LHCN-M2 (cell line): ENCODE measurements around the gene HBS1L. TPM values are rescaled to one million over a fixed set of nuclear protein-coding genes. Genes with fewer than 3 reads are reported as not detected.

Experiments used
- DNase-seq: peaks from one replicate; pipeline ENCODE4 v3.0.0-alpha.2; 2012; ENCODE audit warnings: low read depth
- total RNA-seq: library from RNA; depleted of rRNA; stranded (reverse); fragments of >200 nt; gene quantifications from 2 replicates; pipeline ENCODE4 v1.2.3, GENCODE V29; 2014

HBS1L gene
- total RNA-seq, 1 experiment from 2014 or later: 125 TPM

GRCh38 chr6:135002229-135002844 lies 52.3 kb downstream of the HBS1L start:
- peak; percentile 9 for DNase-seq

GRCh38 chr6:134999107-134999506 lies 55.5 kb downstream of the HBS1L start:
- DNase-seq: no peak

GRCh38 chr6:134997133-134997995 lies 57.3 kb downstream of the HBS1L start:
- DNase-seq: no peak

GRCh38 chr6:134995536-134995935 lies 59.1 kb downstream of the HBS1L start:
- no peak for DNase-seq

- DNase-seq: no peak
Observed at GRCh38 chr6:134994431-134994830, 60.2 kb downstream of the HBS1L start.

GRCh38 chr6:134992155-134992554 lies 62.5 kb downstream of the HBS1L start:
- no peak for DNase-seq

GRCh38 chr6:134990262-134990661 lies 64.4 kb downstream of the HBS1L start:
- DNase-seq: no peak

- DNase-seq: peak; percentile 58
Observed at GRCh38 chr6:134984821-134985220, 69.8 kb downstream of the HBS1L start.

GRCh38 chr6:134983823-134984222 lies 70.8 kb downstream of the HBS1L start:
- DNase-seq: no peak

- no peak for DNase-seq
Observed at GRCh38 chr6:134982161-134982560, 72.5 kb downstream of the HBS1L start.

- no peak for DNase-seq
Observed at GRCh38 chr6:134980846-134981245, 73.8 kb downstream of the HBS1L start.

- DNase-seq: no peak
Observed at GRCh38 chr6:134979142-134979541, 75.5 kb downstream of the HBS1L start.

- DNase-seq: no peak
Observed at GRCh38 chr6:134974370-134974769, 80.3 kb downstream of the HBS1L start.

- no peak for DNase-seq
Observed at GRCh38 chr6:134967711-134968110, 86.9 kb downstream of the HBS1L start.

GRCh38 chr6:134964451-134965203 lies 90.0 kb downstream of the HBS1L start:
- DNase-seq: no peak

GRCh38 chr6:134962421-134962820 lies 92.2 kb downstream of the HBS1L start:
- no peak for DNase-seq

GRCh38 chr6:134961366-134961765 lies 93.3 kb downstream of the HBS1L start:
- no peak for DNase-seq

GRCh38 chr6:134959603-134960002 lies 95.0 kb downstream of the HBS1L start:
- DNase-seq: no peak

- DNase-seq: no peak
Observed at GRCh38 chr6:134956676-134957075, 97.9 kb downstream of the HBS1L start.

GRCh38 chr6:134956032-134956431 lies 98.6 kb downstream of the HBS1L start:
- no peak for DNase-seq

- no peak for DNase-seq
Observed at GRCh38 chr6:134954272-134955000, 100.2 kb downstream of the HBS1L start.
